ENCODE data around the gene ELFN1.

DNA sequence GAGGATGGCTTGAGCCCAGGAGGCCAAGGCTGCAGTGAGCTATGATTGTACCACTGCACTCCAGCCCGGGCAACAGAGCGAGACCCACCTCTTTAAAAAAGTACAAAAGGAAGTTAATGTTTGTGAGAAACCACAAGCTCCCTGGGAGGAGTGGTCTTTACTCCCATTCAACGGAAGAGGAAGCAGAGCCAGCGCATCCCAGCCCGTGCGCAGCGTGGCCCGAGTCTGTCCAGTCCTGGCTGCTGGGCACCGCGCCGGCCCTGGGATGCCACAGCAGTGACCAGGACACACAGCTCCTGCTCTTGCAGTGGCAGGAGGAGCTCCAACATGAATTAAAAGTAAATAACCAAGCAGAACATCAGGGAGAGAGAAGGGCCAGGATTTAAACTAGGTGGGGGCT is 68.4 kb downstream of the ELFN1 start:
- TF ChIP-seq, protein P1, sequence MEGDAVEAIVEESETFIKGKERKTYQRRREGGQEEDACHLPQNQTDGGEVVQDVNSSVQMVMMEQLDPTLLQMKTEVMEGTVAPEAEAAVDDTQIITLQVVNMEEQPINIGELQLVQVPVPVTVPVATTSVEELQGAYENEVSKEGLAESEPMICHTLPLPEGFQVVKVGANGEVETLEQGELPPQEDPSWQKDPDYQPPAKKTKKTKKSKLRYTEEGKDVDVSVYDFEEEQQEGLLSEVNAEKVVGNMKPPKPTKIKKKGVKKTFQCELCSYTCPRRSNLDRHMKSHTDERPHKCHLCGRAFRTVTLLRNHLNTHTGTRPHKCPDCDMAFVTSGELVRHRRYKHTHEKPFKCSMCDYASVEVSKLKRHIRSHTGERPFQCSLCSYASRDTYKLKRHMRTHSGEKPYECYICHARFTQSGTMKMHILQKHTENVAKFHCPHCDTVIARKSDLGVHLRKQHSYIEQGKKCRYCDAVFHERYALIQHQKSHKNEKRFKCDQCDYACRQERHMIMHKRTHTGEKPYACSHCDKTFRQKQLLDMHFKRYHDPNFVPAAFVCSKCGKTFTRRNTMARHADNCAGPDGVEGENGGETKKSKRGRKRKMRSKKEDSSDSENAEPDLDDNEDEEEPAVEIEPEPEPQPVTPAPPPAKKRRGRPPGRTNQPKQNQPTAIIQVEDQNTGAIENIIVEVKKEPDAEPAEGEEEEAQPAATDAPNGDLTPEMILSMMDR (IDR thresholded peaks at IDR 0.05): no peak
- no peak for TF ChIP-seq NRF1 (IDR thresholded peaks at IDR 0.05; ENCODE audit: low read depth, low read length)
- no peak for TF ChIP-seq GABPA (IDR thresholded peaks at IDR 0.05; ENCODE audit: low read depth)
- TF ChIP-seq, protein P2, sequence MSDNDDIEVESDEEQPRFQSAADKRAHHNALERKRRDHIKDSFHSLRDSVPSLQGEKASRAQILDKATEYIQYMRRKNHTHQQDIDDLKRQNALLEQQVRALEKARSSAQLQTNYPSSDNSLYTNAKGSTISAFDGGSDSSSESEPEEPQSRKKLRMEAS (IDR thresholded peaks at IDR 0.05; ENCODE audit: low read depth): no peak
- TF ChIP-seq POLR2AphosphoS5 (IDR thresholded peaks at IDR 0.05; ENCODE audit: low read depth, low read length): no peak
